ENCODE data around the gene S100A3. TPM values are rescaled to one million over a fixed set of nuclear protein-coding genes. Genes with fewer than 3 reads are reported as not detected.
"Not testable (repeated sequence)": the region's sequence is repeated elsewhere in the genome, so short reads cannot be mapped to it uniquely, and the experiment has no call there.

Gene S100A3
- polyA plus RNA-seq, 2 of the 4 experiments (the other 2 are of a cell fraction): 25.0 to 74.0 TPM

DNA sequence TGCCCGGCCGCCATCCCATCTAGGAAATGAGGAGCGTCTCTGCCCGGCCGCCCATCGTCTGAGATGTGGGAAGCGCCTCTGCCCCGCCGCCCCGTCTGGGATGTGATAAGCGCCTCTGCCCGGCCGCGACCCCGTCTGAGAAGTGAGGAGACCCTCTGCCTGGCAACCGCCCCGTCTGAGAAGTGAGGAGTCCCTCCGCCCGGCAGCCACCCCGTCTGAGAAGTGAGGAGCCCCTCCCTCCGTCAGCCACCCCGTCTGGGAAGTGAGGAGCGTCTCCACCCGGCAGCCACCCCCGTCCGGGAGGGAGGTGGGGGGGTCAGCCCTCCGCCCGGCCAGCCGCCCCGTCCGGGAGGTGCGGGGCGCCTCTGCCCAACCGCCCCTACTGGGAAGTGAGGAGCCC, 33.8 kb upstream of the S100A3 start:
- WGBS (ENCODE audit: missing lambda C conversion rate): 94% methylated on average over 12 of the region's 34 CpGs
- FAIRE-seq; H3K4me3 ChIP-seq; H3K9me3 ChIP-seq; H3K4me2 ChIP-seq; DNase-seq (ENCODE audit: low read depth in 1 of 2, low spot score in 1 of 2); H3K27ac ChIP-seq; ATAC-seq; POLR2A ChIA-PET: not testable (repeated sequence)
- CTCF ChIA-PET: interaction anchor here (2.3 kb wide), 1 partner anchor 11 kb away, joined by 22 read pairs; no protein-coding TSS in a partner anchor
- H3K4me1 ChIP-seq: peaks cover 18% of the 10 kb centered on the region

DNA sequence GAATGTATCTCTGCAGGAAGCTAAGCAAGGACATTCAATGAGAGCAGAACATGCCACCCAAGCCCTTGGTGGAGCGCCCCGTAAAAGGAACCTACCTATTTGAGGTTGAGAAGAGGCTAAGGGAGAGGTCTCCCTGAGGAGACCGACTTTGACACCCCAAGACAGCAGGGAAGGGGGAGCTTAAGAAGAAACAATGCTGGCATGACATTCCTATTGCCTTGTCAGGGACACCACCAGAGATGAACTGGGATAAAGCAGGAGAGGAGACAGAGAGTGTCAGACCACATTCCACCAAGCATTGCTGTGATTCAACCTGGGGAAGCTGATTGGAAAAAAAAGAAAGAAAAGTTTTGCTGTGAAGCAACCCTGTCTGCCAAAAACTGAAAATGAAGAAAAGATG, 29.9 kb upstream of the S100A3 start:
- H3K27ac ChIP-seq: 0 out of 6 replicates have a peak overlapping the region, but pooled peaks of 1 of the 2 experiments have one; percentile 36
- DNase-seq (ENCODE audit: low read depth in 1 of 2, low spot score in 1 of 2) (no peak), FAIRE-seq (no peak), ATAC-seq (peak in 1 of 2 experiments; percentile 59; a peak in 3 of 6 replicates)
- CTCF ChIA-PET: interaction anchor here (1.0 to 4.3 kb wide), 4 partner anchors 10 to 49 kb away, joined by 3 to 29 read pairs (median 16); partner anchors contain the start of genes S100A1 and S100A13
- no peak for TF ChIP-seq RCOR1 (IDR thresholded peaks at IDR 0.05; ENCODE audit: low read depth, low read length)
- TF ChIP-seq EHMT2 (IDR thresholded peaks at IDR 0.05; ENCODE audit: low read depth): no peak
- no peak for TF ChIP-seq POLR2A (IDR thresholded peaks at IDR 0.05; ENCODE audit: low read length)
- no peak for TF ChIP-seq MAFK (IDR thresholded peaks at IDR 0.05; ENCODE audit: partially characterized antibody)
- TF ChIP-seq, protein P1, sequence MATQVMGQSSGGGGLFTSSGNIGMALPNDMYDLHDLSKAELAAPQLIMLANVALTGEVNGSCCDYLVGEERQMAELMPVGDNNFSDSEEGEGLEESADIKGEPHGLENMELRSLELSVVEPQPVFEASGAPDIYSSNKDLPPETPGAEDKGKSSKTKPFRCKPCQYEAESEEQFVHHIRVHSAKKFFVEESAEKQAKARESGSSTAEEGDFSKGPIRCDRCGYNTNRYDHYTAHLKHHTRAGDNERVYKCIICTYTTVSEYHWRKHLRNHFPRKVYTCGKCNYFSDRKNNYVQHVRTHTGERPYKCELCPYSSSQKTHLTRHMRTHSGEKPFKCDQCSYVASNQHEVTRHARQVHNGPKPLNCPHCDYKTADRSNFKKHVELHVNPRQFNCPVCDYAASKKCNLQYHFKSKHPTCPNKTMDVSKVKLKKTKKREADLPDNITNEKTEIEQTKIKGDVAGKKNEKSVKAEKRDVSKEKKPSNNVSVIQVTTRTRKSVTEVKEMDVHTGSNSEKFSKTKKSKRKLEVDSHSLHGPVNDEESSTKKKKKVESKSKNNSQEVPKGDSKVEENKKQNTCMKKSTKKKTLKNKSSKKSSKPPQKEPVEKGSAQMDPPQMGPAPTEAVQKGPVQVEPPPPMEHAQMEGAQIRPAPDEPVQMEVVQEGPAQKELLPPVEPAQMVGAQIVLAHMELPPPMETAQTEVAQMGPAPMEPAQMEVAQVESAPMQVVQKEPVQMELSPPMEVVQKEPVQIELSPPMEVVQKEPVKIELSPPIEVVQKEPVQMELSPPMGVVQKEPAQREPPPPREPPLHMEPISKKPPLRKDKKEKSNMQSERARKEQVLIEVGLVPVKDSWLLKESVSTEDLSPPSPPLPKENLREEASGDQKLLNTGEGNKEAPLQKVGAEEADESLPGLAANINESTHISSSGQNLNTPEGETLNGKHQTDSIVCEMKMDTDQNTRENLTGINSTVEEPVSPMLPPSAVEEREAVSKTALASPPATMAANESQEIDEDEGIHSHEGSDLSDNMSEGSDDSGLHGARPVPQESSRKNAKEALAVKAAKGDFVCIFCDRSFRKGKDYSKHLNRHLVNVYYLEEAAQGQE (IDR thresholded peaks at IDR 0.05): no peak
- TF ChIP-seq ZFP36 (IDR thresholded peaks at IDR 0.05; ENCODE audit: borderline replicate concordance, partially characterized antibody): no peak
- H3K4me1 ChIP-seq: peaks cover 24% of the 10 kb centered on the region
- POLR2A ChIA-PET: no interaction called here
- no peaks in the 10 kb centered on the region for H3K9me3 ChIP-seq
- H3K4me3 ChIP-seq: no peak overlapping the region
- WGBS (ENCODE audit: missing lambda C conversion rate): 51% methylated on average over 3 of the region's 3 CpGs
- H3K4me2 ChIP-seq: peak overlapping the region; percentile 4; the same call in 1 of the 3 replicates

DNA sequence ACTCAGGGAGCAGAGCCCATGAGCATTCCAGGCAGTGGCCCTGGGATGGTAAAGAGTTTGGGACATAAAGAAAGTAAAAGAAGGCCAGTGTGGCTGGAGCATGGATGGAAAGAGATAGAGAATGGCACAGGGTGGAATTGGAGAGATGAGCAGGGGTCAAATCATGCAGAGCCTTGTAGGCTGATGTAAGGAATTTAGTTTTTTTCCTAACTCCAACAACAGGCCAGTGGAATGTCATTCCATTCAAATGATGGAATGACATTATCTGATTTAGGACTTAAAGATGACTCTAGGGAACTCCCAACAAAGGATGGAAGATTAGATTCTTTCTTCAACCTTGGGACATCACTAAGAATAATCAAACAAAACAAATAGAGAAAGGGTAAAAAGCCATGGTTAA, 29.4 kb upstream of the S100A3 start:
- peak; percentile 43 for FAIRE-seq
- no peak for DNase-seq (ENCODE audit: low read depth in 1 of 2, low spot score in 1 of 2)
- Histone ChIP-seq H3K4me1 (peaks cover 21% of the 10 kb centered on the region), H3K4me2 (peak overlapping the region; percentile 48; the same call in 2 of the 3 replicates), H3K4me3 (no peak overlapping the region), H3K27ac (peak overlapping the region in 1 of 2 experiments; percentile 69; a peak in 2 of 6 replicates), H3K9me3 (no peaks in the 10 kb centered on the region)
- peak; percentile 34 to 71; a peak in 4 of 6 replicates for ATAC-seq
- ChIA-PET CTCF (interaction anchor here (1.0 to 4.3 kb wide), 5 partner anchors 10 to 224 kb away, joined by 3 to 29 read pairs (median 7); partner anchors contain the start of genes S100A1 and S100A13), POLR2A (interaction anchor here (1.3 kb wide), 1 partner anchor 55 kb away, joined by 5 read pairs; the partner anchor contains the start of gene CHTOP)
- no peak for TF ChIP-seq HOXB5 (CRISPR knock-in tag; IDR thresholded peaks at IDR 0.05)
- no peak for TF ChIP-seq FOSL2 (IDR thresholded peaks at IDR 0.05)
- TF ChIP-seq FOSL2 (CRISPR knock-in tag; IDR thresholded peaks at IDR 0.05): no peak
- TF ChIP-seq, protein P2, sequence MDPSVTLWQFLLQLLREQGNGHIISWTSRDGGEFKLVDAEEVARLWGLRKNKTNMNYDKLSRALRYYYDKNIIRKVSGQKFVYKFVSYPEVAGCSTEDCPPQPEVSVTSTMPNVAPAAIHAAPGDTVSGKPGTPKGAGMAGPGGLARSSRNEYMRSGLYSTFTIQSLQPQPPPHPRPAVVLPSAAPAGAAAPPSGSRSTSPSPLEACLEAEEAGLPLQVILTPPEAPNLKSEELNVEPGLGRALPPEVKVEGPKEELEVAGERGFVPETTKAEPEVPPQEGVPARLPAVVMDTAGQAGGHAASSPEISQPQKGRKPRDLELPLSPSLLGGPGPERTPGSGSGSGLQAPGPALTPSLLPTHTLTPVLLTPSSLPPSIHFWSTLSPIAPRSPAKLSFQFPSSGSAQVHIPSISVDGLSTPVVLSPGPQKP (IDR thresholded peaks at IDR 0.05; ENCODE audit: low read depth, low read length): no peak
- no peak for TF ChIP-seq RFX5 (IDR thresholded peaks at IDR 0.05)
- TF ChIP-seq ZSCAN20 (CRISPR knock-in tag; IDR thresholded peaks at IDR 0.05): no peak
- TF ChIP-seq EHF (CRISPR knock-in tag; IDR thresholded peaks at IDR 0.05): no peak
- no peak for TF ChIP-seq GATA3 (IDR thresholded peaks at IDR 0.05; ENCODE audit: borderline replicate concordance)
- TF ChIP-seq, protein P3, sequence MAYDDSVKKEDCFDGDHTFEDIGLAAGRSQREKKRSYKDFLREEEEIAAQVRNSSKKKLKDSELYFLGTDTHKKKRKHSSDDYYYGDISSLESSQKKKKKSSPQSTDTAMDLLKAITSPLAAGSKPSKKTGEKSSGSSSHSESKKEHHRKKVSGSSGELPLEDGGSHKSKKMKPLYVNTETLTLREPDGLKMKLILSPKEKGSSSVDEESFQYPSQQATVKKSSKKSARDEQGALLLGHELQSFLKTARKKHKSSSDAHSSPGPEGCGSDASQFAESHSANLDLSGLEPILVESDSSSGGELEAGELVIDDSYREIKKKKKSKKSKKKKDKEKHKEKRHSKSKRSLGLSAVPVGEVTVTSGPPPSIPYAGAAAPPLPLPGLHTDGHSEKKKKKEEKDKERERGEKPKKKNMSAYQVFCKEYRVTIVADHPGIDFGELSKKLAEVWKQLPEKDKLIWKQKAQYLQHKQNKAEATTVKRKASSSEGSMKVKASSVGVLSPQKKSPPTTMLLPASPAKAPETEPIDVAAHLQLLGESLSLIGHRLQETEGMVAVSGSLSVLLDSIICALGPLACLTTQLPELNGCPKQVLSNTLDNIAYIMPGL (CRISPR knock-in tag; IDR thresholded peaks at IDR 0.05; ENCODE audit: borderline replicate concordance): no peak
- no peak for TF ChIP-seq POLR2AphosphoS2 (conservative IDR thresholded peaks at IDR 0.05; ENCODE audit: low read length)
- no peak for TF ChIP-seq FOXS1 (CRISPR knock-in tag; IDR thresholded peaks at IDR 0.05)
- TF ChIP-seq ESRRA (IDR thresholded peaks at IDR 0.05; ENCODE audit: borderline replicate concordance, low read length): no peak
- TF ChIP-seq FOSB (CRISPR knock-in tag; IDR thresholded peaks at IDR 0.05): no peak
- TF ChIP-seq SREBF2 (IDR thresholded peaks at IDR 0.05): no peak
- TF ChIP-seq RAD21 (conservative IDR thresholded peaks at IDR 0.05 in 1 of 2, IDR thresholded peaks at IDR 0.05 in 1 of 2): no peak

All from A549 (cell line).